Measurements from ENCODE around the gene AQP12B. TPM values are rescaled to one million over a fixed set of nuclear protein-coding genes. Genes with fewer than 3 reads are reported as not detected.

The AQP12B gene
- total RNA-seq, 3 donors from 2014 or later: 0.16 to 10.0 (median 3.9) TPM

DNA sequence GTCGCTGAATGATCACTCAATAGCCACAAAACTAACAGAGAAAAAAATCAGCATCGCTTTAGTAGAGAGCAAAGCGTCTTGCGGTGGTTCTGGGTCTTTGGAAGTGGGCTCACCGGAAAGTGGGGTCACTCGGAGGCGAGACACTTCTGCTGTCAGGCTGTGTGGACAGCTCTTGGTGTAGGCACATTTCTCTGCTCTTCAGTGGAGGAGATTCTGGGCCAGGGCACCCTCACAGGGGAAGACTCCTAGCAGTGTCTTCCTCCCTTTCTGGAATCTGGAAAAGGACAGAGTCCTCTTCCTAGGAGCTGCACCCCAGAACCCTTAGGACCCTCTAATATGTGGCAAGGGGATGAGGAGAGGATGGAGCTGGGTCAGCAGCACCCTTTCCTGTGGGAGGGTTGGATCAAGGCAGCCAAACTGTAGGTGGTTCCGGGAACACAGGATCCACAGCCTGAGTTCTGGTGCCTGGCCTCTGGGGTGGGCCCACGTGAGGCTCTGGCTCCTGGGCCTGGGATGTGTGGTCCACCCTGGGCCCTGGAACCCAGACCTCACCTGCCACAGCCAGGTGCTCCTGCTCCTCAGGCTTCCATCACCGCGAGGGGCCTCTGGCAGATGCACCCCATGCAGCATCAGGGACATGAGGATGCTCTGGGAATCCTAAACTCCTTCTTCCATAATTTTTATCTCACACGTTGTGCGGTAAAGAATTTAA lies 32.3 kb downstream of the AQP12B start:
- ATAC-seq (no peak), DNase-seq (no peak)
- Histone ChIP-seq H3K9me3 (peaks cover 4% of the 10 kb centered on the region), H3K36me3 (ENCODE audit: low read depth) (no peaks in the 10 kb centered on the region), H3K4me1 (ENCODE audit: low read depth) (no peaks in the 10 kb centered on the region), H3K4me3 (no peak overlapping the region)
- TF ChIP-seq, protein P1, sequence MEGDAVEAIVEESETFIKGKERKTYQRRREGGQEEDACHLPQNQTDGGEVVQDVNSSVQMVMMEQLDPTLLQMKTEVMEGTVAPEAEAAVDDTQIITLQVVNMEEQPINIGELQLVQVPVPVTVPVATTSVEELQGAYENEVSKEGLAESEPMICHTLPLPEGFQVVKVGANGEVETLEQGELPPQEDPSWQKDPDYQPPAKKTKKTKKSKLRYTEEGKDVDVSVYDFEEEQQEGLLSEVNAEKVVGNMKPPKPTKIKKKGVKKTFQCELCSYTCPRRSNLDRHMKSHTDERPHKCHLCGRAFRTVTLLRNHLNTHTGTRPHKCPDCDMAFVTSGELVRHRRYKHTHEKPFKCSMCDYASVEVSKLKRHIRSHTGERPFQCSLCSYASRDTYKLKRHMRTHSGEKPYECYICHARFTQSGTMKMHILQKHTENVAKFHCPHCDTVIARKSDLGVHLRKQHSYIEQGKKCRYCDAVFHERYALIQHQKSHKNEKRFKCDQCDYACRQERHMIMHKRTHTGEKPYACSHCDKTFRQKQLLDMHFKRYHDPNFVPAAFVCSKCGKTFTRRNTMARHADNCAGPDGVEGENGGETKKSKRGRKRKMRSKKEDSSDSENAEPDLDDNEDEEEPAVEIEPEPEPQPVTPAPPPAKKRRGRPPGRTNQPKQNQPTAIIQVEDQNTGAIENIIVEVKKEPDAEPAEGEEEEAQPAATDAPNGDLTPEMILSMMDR (IDR thresholded peaks at IDR 0.05): no peak
- intact Hi-C loops (cut with DNase I, micrococcal nuclease): no loop called here

DNA sequence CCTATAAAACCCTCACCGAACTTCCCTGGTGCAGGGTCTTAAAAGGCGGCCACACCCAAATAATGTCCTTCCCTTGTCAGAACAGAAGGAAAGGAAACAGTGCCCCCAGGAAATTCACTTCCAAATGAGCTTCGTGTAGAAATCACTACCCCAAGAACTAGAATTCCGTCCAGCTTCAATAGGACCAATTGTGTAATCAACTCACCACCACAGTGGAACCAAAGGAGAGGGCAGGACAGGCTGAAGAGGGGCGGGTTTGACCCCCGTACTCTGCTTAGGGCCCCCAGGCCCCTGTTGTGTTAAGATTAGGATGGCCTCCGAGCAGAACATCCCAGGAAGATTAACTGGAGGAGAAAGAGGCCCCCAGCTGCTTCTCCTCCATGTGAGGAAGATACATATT lies 33.4 kb downstream of the AQP12B start:
- Histone ChIP-seq H3K4me1 (ENCODE audit: low read depth) (no peaks in the 10 kb centered on the region), H3K36me3 (ENCODE audit: low read depth) (no peaks in the 10 kb centered on the region), H3K9me3 (peaks cover 4% of the 10 kb centered on the region), H3K4me3 (no peak overlapping the region)
- TF ChIP-seq, protein P1 (IDR thresholded peaks at IDR 0.05): no peak
- DNase-seq (no peak), ATAC-seq (no peak)
- intact Hi-C loops (cut with DNase I, micrococcal nuclease): no loop called here

GRCh38 chr2:240648650-240649275 lies 33.9 kb downstream of the AQP12B start:
- DNase-seq (no peak), ATAC-seq (no peak)
- intact Hi-C loops (cut with DNase I, micrococcal nuclease): no loop called here
- Histone ChIP-seq H3K4me3 (no peak overlapping the region), H3K36me3 (ENCODE audit: low read depth) (no peaks in the 10 kb centered on the region), H3K9me3 (peaks cover 4% of the 10 kb centered on the region), H3K4me1 (ENCODE audit: low read depth) (no peaks in the 10 kb centered on the region)
- TF ChIP-seq, protein P1 (IDR thresholded peaks at IDR 0.05): no peak

DNA sequence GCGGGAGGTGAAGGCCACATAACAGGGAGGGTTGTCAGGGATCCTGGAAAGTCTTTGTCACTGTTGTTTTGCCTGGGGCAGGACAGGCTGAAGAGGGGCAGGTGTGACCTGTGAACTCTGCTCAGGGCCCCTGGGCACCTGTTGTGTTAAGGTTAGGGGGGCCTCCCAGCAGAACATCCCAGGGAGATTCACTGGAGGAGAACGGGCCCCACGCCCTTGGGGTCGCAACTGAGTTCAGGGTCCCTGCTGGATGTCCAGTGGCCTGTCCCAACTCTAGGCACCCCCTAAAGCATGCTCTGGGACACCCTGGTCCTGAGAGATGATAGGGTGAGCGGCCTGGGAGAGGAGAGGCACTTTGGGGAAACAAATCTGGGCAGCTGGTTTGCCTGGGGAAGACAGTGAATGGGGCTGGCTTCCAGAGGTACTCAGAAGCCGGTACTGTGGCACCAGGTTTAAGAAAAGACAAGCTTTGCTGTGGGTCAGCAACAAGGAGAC lies 34.5 kb downstream of the AQP12B start:
- Histone ChIP-seq H3K4me3 (no peak overlapping the region), H3K4me1 (ENCODE audit: low read depth) (no peaks in the 10 kb centered on the region), H3K36me3 (ENCODE audit: low read depth) (no peaks in the 10 kb centered on the region), H3K9me3 (peaks cover 4% of the 10 kb centered on the region)
- DNase-seq: no peak
- no peak for ATAC-seq
- intact Hi-C loops (cut with DNase I, micrococcal nuclease): no loop called here
- TF ChIP-seq, protein P1 (IDR thresholded peaks at IDR 0.05): no peak

GRCh38 chr2:240647503-240648154 lies 35.1 kb downstream of the AQP12B start:
- no peaks in the 10 kb centered on the region for H3K4me1 ChIP-seq (ENCODE audit: low read depth)
- H3K36me3 ChIP-seq (ENCODE audit: low read depth): no peaks in the 10 kb centered on the region
- peaks cover 4% of the 10 kb centered on the region for H3K9me3 ChIP-seq
- ATAC-seq (no peak), DNase-seq (no peak)
- no peak overlapping the region for H3K4me3 ChIP-seq
- intact Hi-C loops (cut with DNase I, micrococcal nuclease): no loop called here
- TF ChIP-seq, protein P1 (IDR thresholded peaks at IDR 0.05): no peak

All from mucosa of descending colon (tissue), 3 donors.